A549 (cell line): ENCODE measurements around the gene ADK. TPM values are rescaled to one million over a fixed set of nuclear protein-coding genes. Genes with fewer than 3 reads are reported as not detected.

Experiments used
- ATAC-seq, 2 experiments: fragments of 200-7000 bp in 1 of 2; fragments of >200 bp in 1 of 2; cut with Nextera tagmentation in 1 of 2; cut with Tn5 transposase in 1 of 2; 3 replicates each; pipeline versions ENCODE4 v1.8.0 to v1.9.1; 2018 to 2020; ENCODE audit warnings: mild to moderate bottlenecking in 1 of 2, moderate library complexity in 1 of 2
- CTCF ChIA-PET: fragments of 300-600 bp; sonication (Branson Sonifier 250); formaldehyde crosslinking; extraction: SDS; loops from one replicate; lab custom pipeline; 2021; ENCODE audit warnings: antibody characterized with exemption, inconsistent platforms; lab: Yijun Ruan, JAX
- POLR2A ChIA-PET: fragments of 350-600 bp; formaldehyde crosslinking; extraction: SDS; loops from one replicate; lab custom pipeline; 2021; ENCODE audit warnings: antibody characterized with exemption, inconsistent platforms; lab: Yijun Ruan, JAX
- DNase-seq, 2 experiments: peaks; one replicate each; pipeline versions ENCODE4 v3.0.0 to v3.0.0-alpha.2; 2011 to 2016; ENCODE audit warnings: low read depth in 1 of 2, low spot score in 1 of 2
- FAIRE-seq: peaks from 2 replicates; lab custom pipeline; 2011; peaks lifted over from hg19 to GRCh38; lab: Jason Lieb, UNC
- H3K27ac ChIP-seq, 2 experiments: fragments of >200 bp; sonication (Bioruptor Twin); formaldehyde crosslinking; 3 replicates each; pipeline ENCODE4 v1.5.1; 2016 to 2017
- H3K4me1 ChIP-seq: fragments of >200 bp; sonication (Bioruptor Twin); formaldehyde crosslinking; 3 replicates; pipeline ENCODE4 v1.6.1; 2016
- H3K4me2 ChIP-seq: fragments of >200 bp; sonication (Bioruptor Twin); formaldehyde crosslinking; 3 replicates; pipeline ENCODE4 v1.6.1; 2016
- H3K4me3 ChIP-seq: fragments of >200 bp; sonication (Bioruptor Twin); formaldehyde crosslinking; 3 replicates; pipeline ENCODE4 v1.5.1; 2016
- H3K9me3 ChIP-seq: fragments of >200 bp; sonication (Bioruptor Twin); formaldehyde crosslinking; 3 replicates; pipeline ENCODE4 v1.6.1; 2016
- CBX2 ChIP-seq: fragments of 200-600 bp; sonication (generic); IDR thresholded peaks from 2 replicates; pipeline ENCODE4 v1.6.1; 2016; ENCODE audit warnings: low read depth, mild to moderate bottlenecking, borderline replicate concordance
- CBX8 ChIP-seq: fragments of 200-600 bp; sonication (generic); IDR thresholded peaks from 2 replicates; pipeline ENCODE4 v1.6.1; 2016
- CHD2 ChIP-seq: fragments of 150-350 bp; IDR thresholded peaks from 2 replicates; pipeline ENCODE4 v1.6.1; 2014; ENCODE audit warnings: low read length; ENCODE audit not compliant: partially characterized antibody
- CHD4 ChIP-seq: fragments of 200-600 bp; sonication (generic); IDR thresholded peaks from 2 replicates; pipeline ENCODE4 v1.6.1; 2016; ENCODE audit warnings: antibody characterized with exemption, mild to moderate bottlenecking, borderline replicate concordance
- ESRRA ChIP-seq: fragments of 150-350 bp; IDR thresholded peaks from 2 replicates; pipeline ENCODE4 v1.6.1; 2014; ENCODE audit warnings: mild to moderate bottlenecking, low read length, borderline replicate concordance
- FOSB ChIP-seq: fragments of 250-450 bp; sonication (Bioruptor Pico); IDR thresholded peaks from 2 replicates; pipeline ENCODE4 v1.5.0; 2020; ENCODE audit warnings: mild to moderate bottlenecking, moderate library complexity
- KDM1A ChIP-seq: fragments of 200-600 bp; sonication (generic); IDR thresholded peaks from 2 replicates; pipeline ENCODE4 v1.6.1; 2016; ENCODE audit warnings: low read depth, mild to moderate bottlenecking
- KDM5A ChIP-seq: fragments of 200-600 bp; sonication (generic); IDR thresholded peaks from 2 replicates; pipeline ENCODE4 v1.6.1; 2016; ENCODE audit warnings: antibody characterized with exemption, mild to moderate bottlenecking
- NFE2L2 ChIP-seq: fragments of 150-350 bp; conservative IDR thresholded peaks from 2 replicates; pipeline ENCODE4 v1.6.1; 2014; ENCODE audit warnings: low read length
- PHF8 ChIP-seq: fragments of 200-600 bp; sonication (generic); IDR thresholded peaks from 2 replicates; pipeline ENCODE4 v1.6.1; 2016; ENCODE audit warnings: low read depth, mild to moderate bottlenecking, antibody characterized with exemption, moderate library complexity, borderline replicate concordance
- POLR2A ChIP-seq: IDR thresholded peaks from 2 replicates; pipeline ENCODE4 v1.6.1; 2012; ENCODE audit warnings: mild to moderate bottlenecking, low read length
- POLR2AphosphoS2 ChIP-seq: conservative IDR thresholded peaks from 2 replicates; pipeline ENCODE4 v1.6.1; 2012; ENCODE audit warnings: low read length, improper control_type of control experiment, inconsistent platforms
- RARB ChIP-seq: fragments of 250-450 bp; sonication (Bioruptor Pico); IDR thresholded peaks from 2 replicates; pipeline ENCODE4 v1.8.0; 2021; ENCODE audit warnings: mild to moderate bottlenecking, moderate library complexity
- RNF2 ChIP-seq: fragments of 200-600 bp; sonication (generic); IDR thresholded peaks from 2 replicates; pipeline ENCODE4 v1.6.1; 2016; ENCODE audit warnings: low read depth, mild to moderate bottlenecking, antibody characterized with exemption, moderate library complexity, borderline replicate concordance
- TFCP2L1 ChIP-seq: fragments of 250-450 bp; sonication (Bioruptor Pico); IDR thresholded peaks from 2 replicates; pipeline ENCODE4 v1.5.0; 2021; ENCODE audit warnings: mild to moderate bottlenecking
- ZC3H11A ChIP-seq: fragments of 450-650 bp; IDR thresholded peaks from 2 replicates; pipeline ENCODE4 v1.6.1; 2014; ENCODE audit warnings: antibody characterized with exemption, mild to moderate bottlenecking
- ZNF302 ChIP-seq: fragments of 250-450 bp; sonication (Bioruptor Pico); IDR thresholded peaks from 2 replicates; pipeline ENCODE4 v1.9.0; 2021; ENCODE audit warnings: inconsistent platforms, mild to moderate bottlenecking, moderate library complexity
- ZSCAN20 ChIP-seq: fragments of 250-450 bp; sonication (Bioruptor Pico); IDR thresholded peaks from 2 replicates; pipeline ENCODE4 v1.8.0; 2022; ENCODE audit warnings: mild to moderate bottlenecking, moderate library complexity
- WGBS: methylation state at CpG from one replicate; pipeline ENCODE4 v1.1.6; 2017; ENCODE audit errors: missing lambda C conversion rate; 5-methylcytosine and 5-hydroxymethylcytosine counted together
- polyA plus RNA-seq, 4 experiments: library from polyadenylated mRNA; depleted of rRNA in 3 of 4; stranded (reverse); fragments of >200 nt; fragmentation: RNase III in 1 of 4; extraction: RNeasy Plus Mini Kit Qiagen cat#74134 plus additional on column Dnase treatment in 1 of 4; gene quantifications; 2 replicates in 3 of 4; 3 replicates in 1 of 4; pipeline ENCODE4 v1.2.3, GENCODE V29; 2011 to 2017
- TF ChIP-seq, protein P1 (sequence below): fragments of >200 bp; sonication (Bioruptor Twin); formaldehyde crosslinking; IDR thresholded peaks from 3 replicates; pipeline ENCODE4 v1.5.1; 2016
- TF ChIP-seq, protein P2 (sequence below): fragments of >200 bp; sonication (Bioruptor Twin); formaldehyde crosslinking; IDR thresholded peaks from 2 replicates; pipeline ENCODE4 v1.6.1; 2016
- TF ChIP-seq, protein P3 (sequence below): fragments of 200-600 bp; sonication (generic); IDR thresholded peaks from 2 replicates; pipeline ENCODE4 v1.6.1; 2016; ENCODE audit warnings: antibody characterized with exemption, mild to moderate bottlenecking, moderate library complexity

ADK gene
- polyA plus RNA-seq, 2 of the 4 experiments (the other 2 are of a cell fraction), result 35.8 to 40.7 TPM

DNA sequence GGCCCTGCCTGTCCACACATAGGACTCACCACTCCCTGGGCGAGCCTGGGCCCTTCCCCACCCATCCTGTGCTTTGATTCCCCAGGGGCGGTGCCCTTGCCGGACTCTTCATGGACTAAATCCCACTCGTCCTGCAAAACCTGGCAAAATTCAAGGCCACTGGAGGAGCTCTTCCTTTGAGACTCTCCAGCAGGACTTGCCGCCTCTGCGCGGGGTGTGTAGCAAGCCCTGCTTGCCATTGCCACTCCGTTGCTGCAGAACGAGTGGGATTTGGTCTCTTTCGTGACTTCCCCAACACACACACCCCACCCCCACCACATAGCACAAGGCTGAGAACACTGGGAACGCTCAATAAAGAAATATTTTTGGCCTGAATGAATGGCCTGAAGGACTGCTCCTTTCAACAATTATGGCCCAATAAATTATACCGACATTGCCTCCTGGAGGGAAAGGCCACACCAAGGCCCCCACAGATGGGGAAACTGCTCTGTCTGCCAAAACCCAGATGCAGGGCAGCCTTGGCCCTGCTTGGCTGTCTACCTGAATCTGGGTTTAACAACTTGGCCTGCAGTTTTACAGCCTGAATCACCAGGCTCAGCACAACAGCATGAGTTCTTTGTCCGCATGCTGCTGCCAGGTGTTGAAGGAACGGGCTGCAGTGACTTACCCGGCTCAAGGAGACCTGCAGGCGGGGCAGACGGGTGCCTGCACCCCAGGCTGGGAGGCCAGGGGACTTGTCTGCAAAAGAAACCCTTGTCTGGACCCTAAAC is 602.6 kb downstream of the ADK start:
- H3K9me3 ChIP-seq, result no peaks in the 10 kb centered on the region
- no peak overlapping the region for H3K4me2 ChIP-seq
- ChIA-PET CTCF (no interaction called here), POLR2A (no interaction called here)
- TF ChIP-seq TFCP2L1 (CRISPR knock-in tag) (no peak), CHD4 (no peak), ZNF302 (CRISPR knock-in tag) (no peak), KDM5A (no peak), CBX2 (no peak), POLR2AphosphoS2 (no peak), NFE2L2 (no peak), CBX8 (no peak), ESRRA (no peak)
- TF ChIP-seq, protein P1, sequence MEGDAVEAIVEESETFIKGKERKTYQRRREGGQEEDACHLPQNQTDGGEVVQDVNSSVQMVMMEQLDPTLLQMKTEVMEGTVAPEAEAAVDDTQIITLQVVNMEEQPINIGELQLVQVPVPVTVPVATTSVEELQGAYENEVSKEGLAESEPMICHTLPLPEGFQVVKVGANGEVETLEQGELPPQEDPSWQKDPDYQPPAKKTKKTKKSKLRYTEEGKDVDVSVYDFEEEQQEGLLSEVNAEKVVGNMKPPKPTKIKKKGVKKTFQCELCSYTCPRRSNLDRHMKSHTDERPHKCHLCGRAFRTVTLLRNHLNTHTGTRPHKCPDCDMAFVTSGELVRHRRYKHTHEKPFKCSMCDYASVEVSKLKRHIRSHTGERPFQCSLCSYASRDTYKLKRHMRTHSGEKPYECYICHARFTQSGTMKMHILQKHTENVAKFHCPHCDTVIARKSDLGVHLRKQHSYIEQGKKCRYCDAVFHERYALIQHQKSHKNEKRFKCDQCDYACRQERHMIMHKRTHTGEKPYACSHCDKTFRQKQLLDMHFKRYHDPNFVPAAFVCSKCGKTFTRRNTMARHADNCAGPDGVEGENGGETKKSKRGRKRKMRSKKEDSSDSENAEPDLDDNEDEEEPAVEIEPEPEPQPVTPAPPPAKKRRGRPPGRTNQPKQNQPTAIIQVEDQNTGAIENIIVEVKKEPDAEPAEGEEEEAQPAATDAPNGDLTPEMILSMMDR, result no peak
- TF ChIP-seq, protein P2, sequence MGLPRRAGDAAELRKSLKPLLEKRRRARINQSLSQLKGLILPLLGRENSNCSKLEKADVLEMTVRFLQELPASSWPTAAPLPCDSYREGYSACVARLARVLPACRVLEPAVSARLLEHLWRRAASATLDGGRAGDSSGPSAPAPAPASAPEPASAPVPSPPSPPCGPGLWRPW, result no peak
- ATAC-seq (no peak; a peak in 1 of 6 replicates), FAIRE-seq (no peak), DNase-seq (no peak)
- H3K4me1 ChIP-seq, result no peaks in the 10 kb centered on the region
- no peak overlapping the region for H3K4me3 ChIP-seq
- 74% methylated on average over 17 of the region's 17 CpGs for WGBS
- no peak overlapping the region for H3K27ac ChIP-seq

DNA sequence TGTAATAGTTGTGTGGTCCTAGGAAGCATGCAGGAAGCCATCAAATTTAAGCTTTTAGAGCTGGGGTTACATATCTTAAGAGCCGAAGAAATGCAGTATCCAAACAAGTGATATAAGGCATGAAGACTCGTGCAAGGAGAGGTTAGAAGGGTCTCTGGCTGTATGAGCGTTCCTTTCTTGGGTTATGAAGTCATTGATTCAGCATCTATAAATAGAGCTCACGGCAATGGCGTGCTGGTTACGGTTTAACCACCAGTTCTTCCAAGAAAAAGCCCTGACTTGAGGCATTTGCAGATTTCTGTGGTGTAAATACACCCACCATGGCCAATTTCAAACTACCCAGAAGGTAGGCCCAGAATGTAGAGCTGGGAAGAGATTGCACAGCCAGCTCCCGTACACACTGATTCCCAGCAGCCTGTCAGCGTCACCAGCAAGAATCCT is 603.4 kb downstream of the ADK start:
- Histone ChIP-seq H3K9me3 (no peaks in the 10 kb centered on the region), H3K4me2 (no peak overlapping the region), H3K27ac (no peak overlapping the region), H3K4me1 (no peaks in the 10 kb centered on the region), H3K4me3 (no peak overlapping the region)
- CTCF ChIA-PET, result no interaction called here
- 80% methylated on average over 8 of the region's 8 CpGs for WGBS
- FAIRE-seq, result no peak
- no peak for DNase-seq
- POLR2A ChIA-PET, result no interaction called here
- TF ChIP-seq POLR2A (no peak), PHF8 (no peak), ZSCAN20 (CRISPR knock-in tag) (no peak), CBX2 (no peak), ZC3H11A (no peak), KDM1A (no peak), RARB (no peak), RNF2 (no peak), CHD2 (no peak), FOSB (CRISPR knock-in tag) (no peak)
- TF ChIP-seq, protein P3, sequence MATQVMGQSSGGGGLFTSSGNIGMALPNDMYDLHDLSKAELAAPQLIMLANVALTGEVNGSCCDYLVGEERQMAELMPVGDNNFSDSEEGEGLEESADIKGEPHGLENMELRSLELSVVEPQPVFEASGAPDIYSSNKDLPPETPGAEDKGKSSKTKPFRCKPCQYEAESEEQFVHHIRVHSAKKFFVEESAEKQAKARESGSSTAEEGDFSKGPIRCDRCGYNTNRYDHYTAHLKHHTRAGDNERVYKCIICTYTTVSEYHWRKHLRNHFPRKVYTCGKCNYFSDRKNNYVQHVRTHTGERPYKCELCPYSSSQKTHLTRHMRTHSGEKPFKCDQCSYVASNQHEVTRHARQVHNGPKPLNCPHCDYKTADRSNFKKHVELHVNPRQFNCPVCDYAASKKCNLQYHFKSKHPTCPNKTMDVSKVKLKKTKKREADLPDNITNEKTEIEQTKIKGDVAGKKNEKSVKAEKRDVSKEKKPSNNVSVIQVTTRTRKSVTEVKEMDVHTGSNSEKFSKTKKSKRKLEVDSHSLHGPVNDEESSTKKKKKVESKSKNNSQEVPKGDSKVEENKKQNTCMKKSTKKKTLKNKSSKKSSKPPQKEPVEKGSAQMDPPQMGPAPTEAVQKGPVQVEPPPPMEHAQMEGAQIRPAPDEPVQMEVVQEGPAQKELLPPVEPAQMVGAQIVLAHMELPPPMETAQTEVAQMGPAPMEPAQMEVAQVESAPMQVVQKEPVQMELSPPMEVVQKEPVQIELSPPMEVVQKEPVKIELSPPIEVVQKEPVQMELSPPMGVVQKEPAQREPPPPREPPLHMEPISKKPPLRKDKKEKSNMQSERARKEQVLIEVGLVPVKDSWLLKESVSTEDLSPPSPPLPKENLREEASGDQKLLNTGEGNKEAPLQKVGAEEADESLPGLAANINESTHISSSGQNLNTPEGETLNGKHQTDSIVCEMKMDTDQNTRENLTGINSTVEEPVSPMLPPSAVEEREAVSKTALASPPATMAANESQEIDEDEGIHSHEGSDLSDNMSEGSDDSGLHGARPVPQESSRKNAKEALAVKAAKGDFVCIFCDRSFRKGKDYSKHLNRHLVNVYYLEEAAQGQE, result no peak
- TF ChIP-seq, protein P1, result no peak
- ATAC-seq, result no peak
